GM23338 (cell line): ENCODE measurements around the gene CDH4. TPM values are rescaled to one million over a fixed set of nuclear protein-coding genes. Genes with fewer than 3 reads are reported as not detected.

ENCODE experiments used
- ATAC-seq: fragments of 200-7000 bp; cut with Tn5 transposase; 3 replicates; pipeline ENCODE4 v1.9.1; 2020
- DNase-seq: peaks from one replicate; pipeline ENCODE4 v3.0.0-alpha.2; 2015; ENCODE audit warnings: low spot score
- H2AFZ ChIP-seq: fragments of 200-600 bp; sonication (generic); 2 replicates; pipeline ENCODE4 v1.8.0; 2016; ENCODE audit warnings: antibody characterized with exemption, mild to moderate bottlenecking, moderate library complexity
- H3F3A ChIP-seq: fragments of 200-600 bp; sonication (generic); replicated peaks from 2 replicates; pipeline ENCODE4 v1.8.0; 2017; ENCODE audit warnings: antibody characterized with exemption, mixed run types, low read depth
- H3K27ac ChIP-seq: fragments of 200-600 bp; sonication (generic); 2 replicates; pipeline ENCODE4 v1.6.1; 2016; ENCODE audit warnings: low read depth
- H3K27me3 ChIP-seq: fragments of 200-600 bp; sonication (generic); 2 replicates; pipeline ENCODE4 v1.8.0; 2016; ENCODE audit warnings: mild to moderate bottlenecking, mixed run types, moderate library complexity; ENCODE audit not compliant: insufficient read depth
- H3K36me3 ChIP-seq: fragments of 200-600 bp; sonication (generic); 2 replicates; pipeline ENCODE4 v1.8.0; 2016; ENCODE audit warnings: mild to moderate bottlenecking; ENCODE audit not compliant: insufficient read depth
- H3K4me1 ChIP-seq: fragments of 200-600 bp; sonication (generic); 2 replicates; pipeline ENCODE4 v1.8.0; 2016; ENCODE audit warnings: mild to moderate bottlenecking, moderate library complexity; ENCODE audit not compliant: insufficient read depth
- H3K4me2 ChIP-seq: fragments of 200-600 bp; sonication (generic); 2 replicates; pipeline ENCODE4 v1.7.1; 2017; ENCODE audit warnings: mixed run types
- H3K4me3 ChIP-seq: fragments of 200-600 bp; sonication (generic); 2 replicates; pipeline ENCODE4 v1.6.1; 2016; ENCODE audit warnings: mixed run types
- H3K79me2 ChIP-seq: fragments of 200-600 bp; sonication (generic); replicated peaks from 2 replicates; pipeline ENCODE4 v1.8.0; 2017; ENCODE audit warnings: mild to moderate bottlenecking; ENCODE audit not compliant: insufficient read depth
- H3K9me2 ChIP-seq: fragments of 200-600 bp; sonication (generic); 2 replicates; pipeline ENCODE4 v1.8.0; 2017; ENCODE audit not compliant: insufficient read depth
- H4K20me1 ChIP-seq: fragments of 200-600 bp; sonication (generic); replicated peaks from 2 replicates; pipeline ENCODE4 v1.8.0; 2017; ENCODE audit warnings: mild to moderate bottlenecking; ENCODE audit not compliant: insufficient read depth
- H3K27ac Mint-ChIP-seq: 2 replicates; pipeline ENCODE4 v1.8.0; 2020; ENCODE audit warnings: inconsistent platforms, mild to moderate bottlenecking, moderate library complexity, mixed read lengths
- H3K27me3 Mint-ChIP-seq: 3 replicates; pipeline ENCODE4 v1.8.0; 2022; ENCODE audit warnings: low read depth, mild to moderate bottlenecking, moderate library complexity, mixed read lengths, inconsistent platforms; ENCODE audit not compliant: insufficient read depth, poor library complexity
- H3K36me3 Mint-ChIP-seq: 3 replicates; pipeline ENCODE4 v1.8.0; 2021; ENCODE audit warnings: low read depth, mild to moderate bottlenecking, inconsistent platforms, moderate library complexity, mixed read lengths
- H3K4me1 Mint-ChIP-seq: 3 replicates; pipeline ENCODE4 v1.8.0; 2020; ENCODE audit warnings: mild to moderate bottlenecking, inconsistent platforms, mixed read lengths
- H3K4me3 Mint-ChIP-seq: 3 replicates; pipeline ENCODE4 v1.8.0; 2021; ENCODE audit warnings: moderate library complexity, mild to moderate bottlenecking, inconsistent platforms, mixed read lengths
- H3K9me3 Mint-ChIP-seq: 3 replicates; pipeline ENCODE4 v1.8.0; 2020; ENCODE audit warnings: moderate library complexity, mild to moderate bottlenecking, inconsistent platforms, mixed read lengths
- ETS1 ChIP-seq: IDR thresholded peaks from 2 replicates; pipeline ENCODE4 v1.6.1; 2016; ENCODE audit warnings: antibody characterized with exemption
- EZH2 ChIP-seq: fragments of 200-600 bp; sonication (generic); IDR thresholded peaks from one replicate; pipeline ENCODE4 v1.8.0; 2017; ENCODE audit warnings: antibody characterized with exemption, mild to moderate bottlenecking, low read depth; ENCODE audit not compliant: unreplicated experiment
- JUNB ChIP-seq: IDR thresholded peaks from one replicate; pipeline ENCODE4 v1.6.1; 2016; ENCODE audit warnings: antibody characterized with exemption; ENCODE audit not compliant: unreplicated experiment
- ZNF331 ChIP-seq: fragments of 250-450 bp; sonication (Bioruptor Pico); IDR thresholded peaks from 2 replicates; pipeline ENCODE4 v1.5.0; 2020; ENCODE audit warnings: low read depth, mild to moderate bottlenecking, moderate library complexity
- ZNF462 ChIP-seq: fragments of 250-450 bp; sonication (Bioruptor Pico); IDR thresholded peaks from 2 replicates; pipeline ENCODE4 v1.5.0; 2020; ENCODE audit warnings: mild to moderate bottlenecking, moderate library complexity
- polyA plus RNA-seq: library from polyadenylated mRNA; unstranded; fragments of >200 nt; fragmentation: Nextera tagmentation; extraction: Ambion mirVana; gene quantifications from 2 replicates; pipeline ENCODE4 v1.2.1, GENCODE V29; 2016
- total RNA-seq: library from RNA; depleted of rRNA; stranded (reverse); fragments of >200 nt; shearing (Covaris generic); gene quantifications from 2 replicates; pipeline ENCODE4 v1.2.3, GENCODE V29; 2014

CDH4 gene
- total and polyA plus RNA-seq, 2 experiments from 2014 or later: 1.2 to 4.2 TPM

- Histone ChIP-seq H3K79me2 (no peaks in the 10 kb centered on the region), H3K4me1 (no peaks in the 10 kb centered on the region), H3K9me2 (no peaks in the 10 kb centered on the region), H3K4me2 (no peak overlapping the region), H3K27me3 (no peaks in the 10 kb centered on the region), H3F3A (no peaks in the 10 kb centered on the region), H2AFZ (no peak overlapping the region), H3K36me3 (no peaks in the 10 kb centered on the region), H4K20me1 (no peaks in the 10 kb centered on the region), H3K4me3 (no peak overlapping the region), H3K27ac (no peak overlapping the region)
- H3K9me3 Mint-ChIP-seq: peaks cover 17% of the 10 kb centered on the region
- DNase-seq (no peak), ATAC-seq (no peak)
- H3K36me3 Mint-ChIP-seq: no peaks in the 10 kb centered on the region; the same call in 2 of the 3 replicates
- H3K4me3 Mint-ChIP-seq: no peak overlapping the region
- no peaks in the 10 kb centered on the region for H3K4me1 Mint-ChIP-seq
- no peak overlapping the region for H3K27ac Mint-ChIP-seq
- no peak for TF ChIP-seq EZH2
- TF ChIP-seq ZNF331 (CRISPR knock-in tag): no peak
- no peak for TF ChIP-seq ZNF462 (CRISPR knock-in tag)
- TF ChIP-seq ETS1: no peak
- no peak for TF ChIP-seq JUNB
- peaks cover 1% of the 10 kb centered on the region for H3K27me3 Mint-ChIP-seq
These were observed 616.5 kb downstream of the CDH4 start for GRCh38 chr20:61868466-61869090.
